T-helper 1 cell treated with Interleukin-12 subunit alpha and Interleukin-12 subunit beta and Interleukin-4 antibody, amounts not matched to agents 30 μg/mL and 1 μg/mL, for 36 hours (primary cell): ENCODE measurements around the gene SNAI3.
A peak's percentile ranks its signal among the peaks of the same experiment; 100 is the strongest.

ENCODE experiments used
- H3K27ac Mint-ChIP-seq: one replicate; pipeline ENCODE4 v1.8.0; 2021; ENCODE audit warnings: mild to moderate bottlenecking, mixed read lengths
- H3K27me3 Mint-ChIP-seq: one replicate; pipeline ENCODE4 v1.8.0; 2021; ENCODE audit warnings: low read depth, mixed read lengths
- H3K36me3 Mint-ChIP-seq: one replicate; pipeline ENCODE4 v1.8.0; 2021; ENCODE audit warnings: low read depth, mixed read lengths
- H3K4me1 Mint-ChIP-seq: one replicate; pipeline ENCODE4 v1.8.0; 2021; ENCODE audit warnings: low read depth, mixed read lengths
- H3K4me3 Mint-ChIP-seq: one replicate; pipeline ENCODE4 v1.8.0; 2021; ENCODE audit warnings: mild to moderate bottlenecking, moderate library complexity, mixed read lengths
- H3K9me3 Mint-ChIP-seq: one replicate; pipeline ENCODE4 v1.8.0; 2021; ENCODE audit warnings: mixed read lengths

The SNAI3 gene

DNA sequence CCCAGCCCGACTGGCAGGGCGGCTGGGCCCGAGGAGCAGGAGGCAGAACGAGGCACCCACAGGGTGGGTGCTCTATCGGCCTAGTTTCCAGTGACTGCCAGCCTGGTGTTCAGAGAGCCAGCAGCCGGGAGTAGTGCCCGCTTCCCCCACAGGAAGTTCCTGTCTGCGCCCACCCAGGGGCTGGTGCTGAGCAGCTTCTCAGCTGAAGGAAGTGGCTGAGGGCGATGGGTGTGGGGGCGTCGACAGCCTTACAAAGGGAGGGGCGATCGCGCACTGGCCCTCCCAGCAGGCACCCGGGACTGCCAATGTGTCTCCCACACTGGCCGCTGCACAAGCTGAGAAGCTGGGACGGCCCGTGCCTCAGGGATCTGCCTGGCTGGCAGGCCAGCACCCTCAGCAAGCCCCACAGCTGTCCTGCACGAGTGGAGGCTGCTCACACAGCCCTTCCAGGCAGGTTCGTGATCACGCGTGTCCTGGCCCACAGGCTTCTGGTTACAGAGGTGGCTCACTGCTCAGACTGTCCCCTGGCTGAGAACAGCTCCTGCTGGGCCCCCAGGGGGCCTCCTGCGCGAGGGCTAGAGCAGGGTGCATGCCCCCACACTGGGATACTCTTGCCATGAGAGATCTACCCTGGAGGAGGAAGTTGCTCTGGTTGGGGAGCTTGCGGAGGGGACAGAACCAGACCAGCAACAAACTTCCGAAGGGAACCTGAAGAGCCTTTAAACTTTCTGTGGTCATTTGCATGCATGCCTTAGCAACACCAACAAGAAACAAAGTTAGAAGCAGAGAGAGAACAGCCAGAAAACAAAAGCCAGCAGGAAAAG is 17.4 kb upstream of the SNAI3 start:
- Mint-ChIP-seq H3K4me1 (peaks cover 51% of the 10 kb centered on the region), H3K4me3 (peak overlapping the region; percentile 98), H3K9me3 (no peaks in the 10 kb centered on the region), H3K27ac (peak overlapping the region; percentile 97), H3K27me3 (no peaks in the 10 kb centered on the region), H3K36me3 (peaks cover 31% of the 10 kb centered on the region)

DNA sequence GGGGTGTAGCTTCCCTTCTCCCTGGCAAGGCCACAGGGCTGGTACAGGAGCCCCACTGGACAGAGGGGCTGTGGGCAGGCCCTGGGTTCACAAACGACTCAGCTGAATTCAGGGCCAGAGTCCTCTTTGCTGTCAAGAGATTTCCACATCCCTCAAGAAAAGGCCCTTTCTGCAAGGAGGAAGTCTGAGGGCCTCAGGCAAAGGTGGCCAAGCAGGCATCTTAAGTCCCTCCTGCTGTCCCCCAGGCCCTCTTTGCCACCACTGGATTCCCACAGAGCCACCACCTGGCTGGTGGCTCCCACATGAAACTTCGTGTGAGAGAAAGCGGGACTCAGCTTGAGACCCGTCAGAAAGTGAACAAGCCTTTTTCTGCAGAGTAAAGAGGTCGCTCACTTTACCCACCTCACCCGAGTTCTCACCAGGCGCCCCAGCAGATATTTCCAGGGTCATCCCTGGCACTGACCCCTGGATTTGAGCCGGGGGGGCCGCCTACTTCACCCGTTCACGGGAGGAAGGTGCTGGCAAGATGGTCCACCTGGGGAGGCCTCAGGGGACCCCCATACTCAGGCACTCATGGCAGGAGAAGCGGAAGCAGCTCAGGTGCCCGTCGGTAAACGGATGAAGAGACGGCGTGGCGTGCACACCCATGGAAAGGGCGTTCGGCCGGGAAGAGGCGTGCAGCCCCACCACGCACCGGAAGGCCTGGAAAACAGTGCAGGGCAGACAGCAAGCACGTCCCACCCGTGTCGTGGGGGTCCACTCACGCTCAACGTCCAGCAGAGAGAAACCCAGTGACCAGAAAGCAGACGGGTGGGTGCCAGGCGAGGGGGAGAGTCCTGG is 16.3 kb upstream of the SNAI3 start:
- Mint-ChIP-seq H3K4me3 (peak overlapping the region; percentile 98), H3K27me3 (no peaks in the 10 kb centered on the region), H3K36me3 (peaks cover 33% of the 10 kb centered on the region), H3K27ac (peak overlapping the region; percentile 97), H3K4me1 (peaks cover 51% of the 10 kb centered on the region), H3K9me3 (no peaks in the 10 kb centered on the region)

DNA sequence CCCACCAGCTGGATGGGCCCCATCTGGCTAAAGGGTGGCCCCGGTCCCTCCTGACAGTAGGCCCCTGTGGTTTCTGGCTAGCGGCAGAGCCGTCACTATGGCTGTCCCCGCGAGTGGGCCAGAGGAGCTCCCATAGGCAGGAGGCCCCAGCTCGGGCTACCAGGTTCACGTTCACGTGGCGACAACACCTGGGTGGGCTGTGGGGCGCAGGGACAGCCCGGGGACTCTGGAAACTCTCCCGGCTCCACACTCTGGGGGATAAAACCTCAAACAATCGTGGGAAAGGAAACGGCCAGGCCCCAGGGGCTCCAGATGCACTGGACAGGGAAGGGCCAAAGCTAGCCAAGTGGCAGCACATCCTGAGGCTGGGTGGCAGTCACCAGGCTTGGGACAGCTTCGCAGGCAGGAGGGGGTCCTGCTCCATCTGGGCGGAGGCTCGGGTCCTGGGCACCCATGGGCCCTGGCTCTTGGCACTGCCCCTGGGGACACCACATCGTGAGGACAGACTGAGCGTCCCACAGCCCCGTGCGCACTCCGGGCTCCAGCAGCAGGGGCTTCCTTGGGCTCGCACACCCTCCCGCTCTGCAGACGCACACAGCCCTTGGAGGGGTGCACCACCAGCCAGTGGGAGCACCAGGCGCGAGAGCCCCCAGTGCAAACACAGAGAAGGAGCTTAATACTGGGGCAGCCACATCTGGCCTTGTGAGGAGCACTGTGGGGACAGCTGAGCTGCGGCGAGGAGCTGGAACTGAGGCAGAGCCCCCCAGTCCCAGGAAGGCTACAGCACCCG is 15.5 kb upstream of the SNAI3 start:
- peak overlapping the region; percentile 97 for H3K27ac Mint-ChIP-seq
- H3K36me3 Mint-ChIP-seq, result peaks cover 38% of the 10 kb centered on the region
- no peaks in the 10 kb centered on the region for H3K27me3 Mint-ChIP-seq
- H3K9me3 Mint-ChIP-seq, result no peaks in the 10 kb centered on the region
- H3K4me1 Mint-ChIP-seq, result peaks cover 47% of the 10 kb centered on the region
- H3K4me3 Mint-ChIP-seq, result peak overlapping the region; percentile 98

DNA sequence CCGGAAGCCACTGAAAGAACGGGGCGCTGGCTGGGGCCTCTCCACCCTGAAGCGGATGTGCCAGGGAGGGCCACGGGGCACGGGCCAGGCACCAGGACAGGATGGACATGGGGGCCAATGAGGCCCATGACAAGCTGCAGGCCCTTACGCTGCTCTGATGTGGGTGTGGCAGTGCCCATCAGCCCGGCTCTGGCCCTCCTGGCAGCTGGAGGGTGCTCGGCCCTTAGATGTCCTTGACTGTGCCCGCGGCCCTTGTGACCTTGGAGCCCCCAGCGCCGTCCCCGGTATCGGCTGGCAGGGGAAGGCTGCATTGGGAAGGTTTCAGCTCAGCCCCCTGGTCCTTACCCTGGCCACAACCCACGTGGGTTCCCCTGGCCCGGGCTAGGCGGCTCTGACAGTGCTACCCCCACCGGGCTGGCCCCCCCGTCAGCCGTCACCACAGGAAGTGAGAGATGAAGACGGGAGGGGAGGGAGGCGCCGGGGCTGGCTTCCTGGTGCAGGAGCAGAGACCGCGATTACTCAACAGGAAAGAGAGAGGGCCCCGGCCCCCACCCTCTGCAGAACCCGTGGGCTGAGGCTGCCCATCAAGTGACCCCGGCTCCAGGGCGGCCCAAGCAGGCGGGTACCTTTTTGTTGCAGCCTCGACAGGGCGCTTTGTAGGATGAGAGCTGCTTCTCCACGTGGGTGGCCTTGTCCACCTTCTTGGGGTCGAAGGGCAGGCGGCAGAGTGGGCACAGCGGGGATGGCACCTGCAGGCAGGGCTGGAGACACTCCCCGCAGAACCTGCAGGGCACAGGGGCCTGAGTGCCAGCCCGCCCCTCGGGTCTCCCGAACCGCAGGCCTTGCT is 14.6 kb upstream of the SNAI3 start:
- H3K27me3 Mint-ChIP-seq, result no peaks in the 10 kb centered on the region
- H3K27ac Mint-ChIP-seq, result peak overlapping the region; percentile 97
- H3K4me3 Mint-ChIP-seq, result peak overlapping the region; percentile 98
- peaks cover 38% of the 10 kb centered on the region for H3K36me3 Mint-ChIP-seq
- peaks cover 47% of the 10 kb centered on the region for H3K4me1 Mint-ChIP-seq
- H3K9me3 Mint-ChIP-seq, result no peaks in the 10 kb centered on the region

DNA sequence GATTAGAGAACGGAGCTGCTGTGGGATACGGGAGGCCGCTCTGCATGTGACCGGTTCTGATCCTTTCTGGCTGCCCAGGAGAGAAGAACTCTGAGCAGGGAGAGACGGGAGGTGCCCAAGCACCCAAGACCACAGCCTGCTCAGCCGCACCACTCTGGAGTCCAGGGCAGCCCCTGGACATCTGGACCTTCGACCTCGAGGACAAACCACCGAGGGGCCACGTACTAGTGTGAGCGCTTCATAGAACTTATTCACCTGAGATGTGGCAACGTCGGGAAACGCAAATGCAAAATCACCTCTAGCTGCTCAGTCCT is 14.0 kb upstream of the SNAI3 start:
- Mint-ChIP-seq H3K36me3 (peaks cover 36% of the 10 kb centered on the region), H3K4me3 (peak overlapping the region; percentile 98), H3K27me3 (no peaks in the 10 kb centered on the region), H3K27ac (peak overlapping the region; percentile 97), H3K9me3 (no peaks in the 10 kb centered on the region), H3K4me1 (peaks cover 45% of the 10 kb centered on the region)

DNA sequence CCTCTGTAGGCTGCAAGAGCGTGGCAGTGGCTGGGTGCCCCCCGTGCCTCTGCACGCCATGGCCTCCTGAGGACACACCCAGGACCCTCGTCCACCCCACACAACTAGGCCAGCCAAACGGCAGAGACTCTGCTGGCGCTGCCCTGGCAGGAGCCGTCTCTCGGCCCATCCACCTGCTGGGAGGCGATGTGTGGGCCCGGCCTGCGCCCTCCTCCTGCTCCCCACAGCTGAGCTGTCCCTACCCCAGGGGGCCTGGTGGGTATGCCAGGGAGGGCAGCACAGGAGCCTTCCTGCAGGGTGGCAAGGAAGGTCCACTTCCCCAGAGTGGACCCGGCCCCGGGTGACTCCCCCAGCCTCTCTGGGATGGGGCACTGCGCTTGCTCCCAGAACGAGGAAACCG is 12.9 kb upstream of the SNAI3 start:
- no peaks in the 10 kb centered on the region for H3K9me3 Mint-ChIP-seq
- H3K36me3 Mint-ChIP-seq, result peaks cover 36% of the 10 kb centered on the region
- H3K27ac Mint-ChIP-seq, result no peak overlapping the region
- no peak overlapping the region for H3K4me3 Mint-ChIP-seq
- H3K27me3 Mint-ChIP-seq, result no peaks in the 10 kb centered on the region
- peaks cover 39% of the 10 kb centered on the region for H3K4me1 Mint-ChIP-seq

DNA sequence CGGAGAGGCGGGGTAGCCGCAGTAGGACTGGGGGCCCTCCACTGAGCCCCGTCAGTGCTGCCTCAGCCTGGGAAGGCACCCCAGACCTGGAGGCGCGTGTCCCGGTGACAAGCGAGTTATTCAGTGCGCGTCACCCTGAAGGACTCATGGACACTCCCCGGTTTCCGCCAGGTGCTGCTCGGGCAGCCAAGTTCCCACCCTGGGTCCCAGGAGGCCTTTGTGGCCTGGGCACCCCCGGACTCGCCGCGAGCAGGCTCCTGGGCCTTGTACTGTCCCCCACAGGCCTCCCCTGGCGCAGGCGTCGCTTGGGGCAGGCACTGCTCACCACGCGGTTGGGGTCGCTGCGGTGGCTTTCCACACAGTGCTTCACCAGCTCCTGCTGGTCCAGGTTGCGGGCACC is 12.3 kb upstream of the SNAI3 start:
- Mint-ChIP-seq H3K27me3 (no peaks in the 10 kb centered on the region), H3K27ac (no peak overlapping the region), H3K4me1 (peaks cover 37% of the 10 kb centered on the region)

DNA sequence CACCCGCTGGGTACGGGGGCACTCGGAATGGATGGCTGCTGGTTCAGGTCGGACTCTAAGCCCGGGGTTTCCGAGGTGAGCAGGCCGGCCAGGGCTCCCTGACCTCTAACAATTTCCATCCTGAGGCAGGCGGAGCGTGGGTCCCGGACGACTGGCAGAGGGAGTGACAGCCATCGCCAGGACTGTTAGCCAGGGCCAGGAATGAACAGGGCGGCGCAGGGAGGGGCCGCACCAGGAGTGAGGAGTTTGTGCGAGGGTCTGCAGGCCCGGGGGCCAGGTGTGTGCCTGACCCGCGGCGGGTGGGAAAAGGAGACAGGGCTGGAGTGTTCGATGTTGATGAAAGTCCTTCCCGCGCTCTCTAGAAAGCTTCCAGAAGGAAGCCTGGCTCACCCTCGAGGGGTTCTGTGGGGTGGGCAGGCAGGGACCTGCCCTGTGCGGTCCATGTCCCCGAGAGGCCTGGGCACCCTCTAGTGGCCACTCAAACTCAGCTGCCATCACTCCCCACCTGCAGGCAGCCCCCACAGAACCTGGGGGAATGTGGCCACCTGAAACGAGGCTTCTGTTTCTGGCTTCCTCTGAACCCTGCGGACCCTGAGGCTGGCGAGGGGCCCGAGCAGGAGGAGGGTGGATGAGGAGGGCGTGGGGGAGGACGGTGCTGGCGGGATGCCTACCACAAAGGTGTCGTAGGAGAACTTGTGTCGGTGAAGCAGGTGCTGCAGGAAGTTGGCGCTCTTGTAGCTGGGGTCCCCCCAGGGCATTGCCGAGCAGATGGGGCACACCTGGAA is 11.7 kb upstream of the SNAI3 start:
- Mint-ChIP-seq H3K27me3 (no peaks in the 10 kb centered on the region), H3K4me3 (peak overlapping the region; percentile 34), H3K36me3 (peaks cover 29% of the 10 kb centered on the region), H3K27ac (peak overlapping the region; percentile 55), H3K4me1 (peaks cover 34% of the 10 kb centered on the region), H3K9me3 (no peaks in the 10 kb centered on the region)

More for the DNA sequence above, 12.3 kb upstream of the SNAI3 start:
- no peak overlapping the region for H3K4me3 Mint-ChIP-seq
- H3K36me3 Mint-ChIP-seq, result peaks cover 32% of the 10 kb centered on the region
- no peaks in the 10 kb centered on the region for H3K9me3 Mint-ChIP-seq

DNA sequence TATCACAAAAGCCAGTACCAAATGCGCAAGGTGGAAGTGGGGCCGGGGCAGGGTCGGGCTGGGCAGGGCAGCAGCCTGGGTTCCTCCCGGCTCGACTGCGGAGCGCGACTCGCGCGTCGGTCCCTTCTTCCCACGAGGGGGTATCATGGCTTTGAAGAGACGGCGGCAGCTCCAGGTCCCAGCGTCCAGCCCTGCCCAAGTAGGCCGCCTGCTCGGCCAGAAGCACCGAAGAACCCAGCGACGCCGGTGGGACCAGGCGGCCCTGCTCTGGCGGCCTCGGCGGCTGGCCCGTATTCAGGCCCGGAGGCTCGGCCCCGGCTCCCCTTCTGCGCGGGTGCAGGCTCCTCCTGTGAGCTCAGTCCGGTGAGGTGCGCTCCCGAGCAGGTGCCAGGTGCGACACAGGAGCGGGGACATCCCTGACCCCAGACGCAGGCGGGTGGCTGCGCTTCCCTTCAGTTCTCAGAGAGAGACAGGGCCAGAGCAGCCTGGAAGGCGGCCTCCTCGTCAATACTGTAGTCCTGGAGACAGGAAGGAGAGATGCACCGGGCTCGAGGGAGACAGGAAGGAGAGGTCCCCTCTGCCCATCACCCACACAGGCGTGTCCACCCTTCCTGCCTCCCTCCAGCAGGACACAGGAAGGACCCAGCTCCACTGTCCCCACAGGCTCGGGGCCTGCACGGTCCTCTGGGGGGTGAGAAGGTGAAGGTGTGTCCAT is 11.0 kb upstream of the SNAI3 start:
- Mint-ChIP-seq H3K27me3 (no peaks in the 10 kb centered on the region), H3K4me1 (peaks cover 33% of the 10 kb centered on the region), H3K36me3 (peaks cover 25% of the 10 kb centered on the region), H3K9me3 (no peaks in the 10 kb centered on the region), H3K27ac (peak overlapping the region; percentile 55), H3K4me3 (no peak overlapping the region)

DNA sequence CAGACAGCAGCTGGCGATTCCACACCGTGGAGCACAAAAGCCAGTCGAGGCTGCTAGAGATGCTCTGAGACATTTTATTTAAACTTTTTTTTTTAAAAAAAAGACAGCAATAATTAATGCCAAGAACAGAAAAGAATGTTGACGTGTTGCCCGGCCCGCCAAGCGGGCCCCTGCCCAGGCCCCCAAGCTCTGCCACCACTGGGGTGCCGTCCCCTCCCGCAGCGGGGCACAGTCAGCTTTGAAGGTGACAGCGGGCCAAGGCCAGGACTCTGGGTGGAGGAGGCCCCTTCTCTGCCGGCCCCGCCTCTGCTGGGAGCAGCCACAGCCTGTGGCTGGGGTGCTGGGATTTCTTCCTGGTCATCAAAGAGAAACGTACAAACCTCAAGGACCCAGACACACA is 10.1 kb upstream of the SNAI3 start:
- Mint-ChIP-seq H3K4me3 (no peak overlapping the region), H3K27me3 (no peaks in the 10 kb centered on the region), H3K4me1 (peaks cover 34% of the 10 kb centered on the region), H3K9me3 (no peaks in the 10 kb centered on the region), H3K27ac (no peak overlapping the region), H3K36me3 (peaks cover 25% of the 10 kb centered on the region)

DNA sequence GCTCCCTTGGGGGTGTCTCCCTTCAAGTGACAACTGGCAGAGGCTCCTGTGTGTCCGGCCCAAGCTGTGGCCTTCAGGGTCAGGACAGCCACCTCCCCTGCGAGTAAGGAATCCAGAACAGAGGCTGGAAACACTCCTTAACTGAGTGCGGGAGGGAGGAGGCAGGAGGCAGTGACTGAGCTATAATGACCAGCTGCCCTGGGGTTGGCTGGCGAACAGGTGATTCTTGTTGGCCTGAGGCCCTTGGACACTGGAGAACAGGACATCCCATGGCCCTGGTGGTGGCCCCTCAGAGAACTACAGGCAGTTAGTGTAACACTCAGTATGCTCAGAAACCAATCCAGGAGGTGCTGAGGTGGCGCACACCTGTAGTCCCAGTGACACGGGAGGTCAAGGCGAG is 9.4 kb upstream of the SNAI3 start:
- H3K27me3 Mint-ChIP-seq, result no peaks in the 10 kb centered on the region
- H3K4me3 Mint-ChIP-seq, result no peak overlapping the region
- H3K36me3 Mint-ChIP-seq, result peaks cover 23% of the 10 kb centered on the region
- H3K27ac Mint-ChIP-seq, result no peak overlapping the region
- H3K4me1 Mint-ChIP-seq, result peaks cover 34% of the 10 kb centered on the region
- H3K9me3 Mint-ChIP-seq, result no peaks in the 10 kb centered on the region

DNA sequence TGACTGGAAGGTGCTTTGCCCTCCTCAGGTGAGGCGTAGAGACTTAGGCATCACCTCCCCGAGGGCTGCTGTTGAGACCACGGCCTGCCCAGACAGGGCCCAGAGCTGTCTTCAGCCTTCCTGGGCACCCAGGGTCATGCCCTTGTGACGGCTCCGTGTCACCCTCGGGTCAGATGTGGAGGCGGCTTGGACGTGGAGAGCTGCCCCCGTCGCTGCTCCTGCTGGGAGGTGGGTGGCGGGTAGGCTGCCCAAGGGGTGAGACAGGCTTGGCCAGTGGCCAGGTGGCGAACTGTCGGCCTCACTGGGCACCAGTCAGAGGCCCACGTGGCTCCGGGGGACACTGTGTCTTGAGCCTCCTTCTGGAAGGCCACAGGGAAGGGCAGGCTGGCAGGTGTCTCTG is 8.9 kb upstream of the SNAI3 start:
- Mint-ChIP-seq H3K9me3 (no peaks in the 10 kb centered on the region), H3K4me1 (peaks cover 34% of the 10 kb centered on the region), H3K36me3 (peaks cover 19% of the 10 kb centered on the region), H3K27ac (no peak overlapping the region), H3K4me3 (no peak overlapping the region), H3K27me3 (no peaks in the 10 kb centered on the region)
